HEK293 (cell line): Measurements from ENCODE around the gene SENP1.

Source experiments
- CTCF ChIA-PET: fragments of 350-600 bp; formaldehyde crosslinking; extraction: SDS; loops from one replicate; lab custom pipeline; 2021; ENCODE audit warnings: antibody characterized with exemption; lab: Yijun Ruan, JAX
- POLR2A ChIA-PET: fragments of 300-600 bp; formaldehyde crosslinking; extraction: SDS; loops from one replicate; lab custom pipeline; 2020; ENCODE audit warnings: antibody characterized with exemption, inconsistent platforms; lab: Yijun Ruan, JAX
- H3K27ac ChIP-seq: fragments of 200-500 bp; sonication (Bioruptor generic); 2 replicates; pipeline ENCODE4 v1.5.1; 2014; ENCODE audit warnings: low read depth, low read length, control low read depth, inconsistent platforms; ENCODE audit errors: extremely low read depth
- H3K36me3 ChIP-seq, 2 experiments: fragments of 200-500 bp in 1 of 2; sonication (Bioruptor generic) in 1 of 2; 1 replicate in 1 of 2; 2 replicates in 1 of 2; pipeline ENCODE4 v1.5.1; 2014 to 2017; ENCODE audit warnings: inconsistent platforms in 2 of 2, low read length in 2 of 2; ENCODE audit not compliant: control insufficient read depth in 2 of 2, insufficient read depth in 1 of 2
- H3K4me1 ChIP-seq: fragments of 200-500 bp; sonication (Bioruptor generic); 2 replicates; pipeline ENCODE4 v1.5.1; 2014; ENCODE audit warnings: mild to moderate bottlenecking, low read length, inconsistent platforms; ENCODE audit not compliant: control insufficient read depth, insufficient read depth
- H3K4me3 ChIP-seq: 2 replicates; pipeline ENCODE4 v1.5.1; 2011; ENCODE audit warnings: low read depth, mild to moderate bottlenecking, control low read depth, low read length, moderate library complexity
- H3K9me3 ChIP-seq: fragments of 200-500 bp; sonication (Bioruptor generic); 2 replicates; pipeline ENCODE4 v1.5.1; 2014; ENCODE audit warnings: low read depth, low read length, inconsistent platforms; ENCODE audit not compliant: control insufficient read depth, insufficient read depth
- INSM2 ChIP-seq: fragments of 450-650 bp; formaldehyde crosslinking; IDR thresholded peaks from 2 replicates; pipeline ENCODE4 v1.5.1; 2016; ENCODE audit warnings: missing biosample characterization, missing genetic modification characterization
- KLF10 ChIP-seq: fragments of 450-650 bp; IDR thresholded peaks from 2 replicates; pipeline ENCODE4 v1.5.1; 2018; ENCODE audit warnings: missing biosample characterization, mild to moderate bottlenecking, missing genetic modification characterization
- RBAK ChIP-seq: fragments of 450-650 bp; formaldehyde crosslinking; IDR thresholded peaks from 2 replicates; pipeline ENCODE4 v1.5.1; 2016; ENCODE audit warnings: missing biosample characterization, missing genetic modification characterization
- ZBTB17 ChIP-seq: fragments of 450-650 bp; formaldehyde crosslinking; IDR thresholded peaks from 2 replicates; pipeline ENCODE4 v1.5.1; 2016; ENCODE audit warnings: missing biosample characterization, missing genetic modification characterization
- ZBTB21 ChIP-seq: fragments of 450-650 bp; formaldehyde crosslinking; IDR thresholded peaks from 2 replicates; pipeline ENCODE4 v1.5.1; 2017; ENCODE audit warnings: missing biosample characterization, missing genetic modification characterization
- ZBTB8A ChIP-seq: fragments of 450-650 bp; formaldehyde crosslinking; IDR thresholded peaks from 2 replicates; pipeline ENCODE4 v1.5.1; 2016; ENCODE audit warnings: missing biosample characterization, missing genetic modification characterization
- ZFP3 ChIP-seq: fragments of 450-650 bp; formaldehyde crosslinking; IDR thresholded peaks from 2 replicates; pipeline ENCODE4 v1.5.1; 2016; ENCODE audit warnings: low read depth, missing biosample characterization, missing genetic modification characterization
- ZNF146 ChIP-seq: fragments of 450-650 bp; formaldehyde crosslinking; IDR thresholded peaks from 2 replicates; pipeline ENCODE4 v1.5.1; 2016; ENCODE audit warnings: missing biosample characterization, missing genetic modification characterization
- ZNF214 ChIP-seq: fragments of 450-650 bp; formaldehyde crosslinking; IDR thresholded peaks from 2 replicates; pipeline ENCODE4 v1.5.1; 2017; ENCODE audit warnings: missing biosample characterization, mild to moderate bottlenecking, missing genetic modification characterization, borderline replicate concordance
- ZNF248 ChIP-seq: fragments of 450-650 bp; formaldehyde crosslinking; IDR thresholded peaks from 2 replicates; pipeline ENCODE4 v1.5.1; 2017; ENCODE audit warnings: missing biosample characterization, missing genetic modification characterization
- ZNF274 ChIP-seq, 2 experiments: fragments of 200-500 bp in 1 of 2; fragments of 450-650 bp in 1 of 2; sonication (Bioruptor generic) in 1 of 2; formaldehyde crosslinking in 1 of 2; IDR thresholded peaks; 2 replicates each; pipeline versions ENCODE4 v1.5.1 to v1.6.1; 2014 to 2016; ENCODE audit warnings: borderline replicate concordance in 1 of 2, inconsistent platforms in 1 of 2, low read length in 1 of 2, missing biosample characterization in 1 of 2, missing genetic modification characterization in 1 of 2
- ZNF292 ChIP-seq: fragments of 450-650 bp; formaldehyde crosslinking; IDR thresholded peaks from 2 replicates; pipeline ENCODE4 v1.5.1; 2016; ENCODE audit warnings: low read depth, missing biosample characterization, missing genetic modification characterization, borderline replicate concordance
- ZNF311 ChIP-seq: fragments of 450-650 bp; formaldehyde crosslinking; IDR thresholded peaks from 2 replicates; pipeline ENCODE4 v1.5.1; 2017; ENCODE audit warnings: missing biosample characterization, missing genetic modification characterization, borderline replicate concordance
- ZNF350 ChIP-seq: fragments of 450-650 bp; formaldehyde crosslinking; IDR thresholded peaks from 2 replicates; pipeline ENCODE4 v1.5.0; 2017; ENCODE audit warnings: missing biosample characterization, mild to moderate bottlenecking, missing genetic modification characterization
- ZNF37A ChIP-seq: fragments of 450-650 bp; IDR thresholded peaks from 2 replicates; pipeline ENCODE4 v1.5.1; 2018; ENCODE audit warnings: missing biosample characterization, missing genetic modification characterization
- ZNF514 ChIP-seq: fragments of 450-650 bp; formaldehyde crosslinking; IDR thresholded peaks from 2 replicates; pipeline ENCODE4 v1.5.1; 2016; ENCODE audit warnings: missing biosample characterization, missing genetic modification characterization
- ZNF529 ChIP-seq: fragments of 450-650 bp; formaldehyde crosslinking; IDR thresholded peaks from 2 replicates; pipeline ENCODE4 v1.5.1; 2017; ENCODE audit warnings: missing genetic modification characterization, missing biosample characterization; ENCODE audit not compliant: insufficient replicate concordance
- ZNF548 ChIP-seq: fragments of 450-650 bp; formaldehyde crosslinking; IDR thresholded peaks from 2 replicates; pipeline ENCODE4 v1.5.1; 2016; ENCODE audit warnings: missing biosample characterization, missing genetic modification characterization
- ZNF776 ChIP-seq: fragments of 450-650 bp; formaldehyde crosslinking; IDR thresholded peaks from 2 replicates; pipeline ENCODE4 v1.5.0; 2017; ENCODE audit warnings: missing biosample characterization, missing genetic modification characterization, borderline replicate concordance
- ZSCAN16 ChIP-seq: fragments of 450-650 bp; formaldehyde crosslinking; IDR thresholded peaks from 2 replicates; pipeline ENCODE4 v1.5.1; 2016; ENCODE audit warnings: missing biosample characterization, missing genetic modification characterization
- TF ChIP-seq, protein P1 (sequence below): fragments of 450-650 bp; formaldehyde crosslinking; IDR thresholded peaks from 2 replicates; pipeline ENCODE4 v1.5.1; 2016; ENCODE audit warnings: missing biosample characterization, missing genetic modification characterization
- TF ChIP-seq, protein P2 (sequence below): fragments of 450-650 bp; formaldehyde crosslinking; IDR thresholded peaks from 2 replicates; pipeline ENCODE4 v1.5.1; 2016; ENCODE audit warnings: missing biosample characterization, missing genetic modification characterization

Gene SENP1

GRCh38 chr12:48029491-48030172, 76.2 kb downstream of the SENP1 start (continued):
- TF ChIP-seq, protein P1, sequence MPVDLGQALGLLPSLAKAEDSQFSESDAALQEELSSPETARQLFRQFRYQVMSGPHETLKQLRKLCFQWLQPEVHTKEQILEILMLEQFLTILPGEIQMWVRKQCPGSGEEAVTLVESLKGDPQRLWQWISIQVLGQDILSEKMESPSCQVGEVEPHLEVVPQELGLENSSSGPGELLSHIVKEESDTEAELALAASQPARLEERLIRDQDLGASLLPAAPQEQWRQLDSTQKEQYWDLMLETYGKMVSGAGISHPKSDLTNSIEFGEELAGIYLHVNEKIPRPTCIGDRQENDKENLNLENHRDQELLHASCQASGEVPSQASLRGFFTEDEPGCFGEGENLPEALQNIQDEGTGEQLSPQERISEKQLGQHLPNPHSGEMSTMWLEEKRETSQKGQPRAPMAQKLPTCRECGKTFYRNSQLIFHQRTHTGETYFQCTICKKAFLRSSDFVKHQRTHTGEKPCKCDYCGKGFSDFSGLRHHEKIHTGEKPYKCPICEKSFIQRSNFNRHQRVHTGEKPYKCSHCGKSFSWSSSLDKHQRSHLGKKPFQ (tag by site-specific recombination) = peak; percentile 67; the same call in 1 of the 2 replicates
- TF ChIP-seq ZBTB17 (tag by site-specific recombination) = 0 out of 2 replicates have a peak, but pooled peaks have one; percentile 13
- TF ChIP-seq ZNF311 (tag by site-specific recombination) = no peak
- TF ChIP-seq ZNF292 = no peak
- TF ChIP-seq, protein P2, sequence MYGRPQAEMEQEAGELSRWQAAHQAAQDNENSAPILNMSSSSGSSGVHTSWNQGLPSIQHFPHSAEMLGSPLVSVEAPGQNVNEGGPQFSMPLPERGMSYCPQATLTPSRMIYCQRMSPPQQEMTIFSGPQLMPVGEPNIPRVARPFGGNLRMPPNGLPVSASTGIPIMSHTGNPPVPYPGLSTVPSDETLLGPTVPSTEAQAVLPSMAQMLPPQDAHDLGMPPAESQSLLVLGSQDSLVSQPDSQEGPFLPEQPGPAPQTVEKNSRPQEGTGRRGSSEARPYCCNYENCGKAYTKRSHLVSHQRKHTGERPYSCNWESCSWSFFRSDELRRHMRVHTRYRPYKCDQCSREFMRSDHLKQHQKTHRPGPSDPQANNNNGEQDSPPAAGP (tag by site-specific recombination) = no peak

DNA sequence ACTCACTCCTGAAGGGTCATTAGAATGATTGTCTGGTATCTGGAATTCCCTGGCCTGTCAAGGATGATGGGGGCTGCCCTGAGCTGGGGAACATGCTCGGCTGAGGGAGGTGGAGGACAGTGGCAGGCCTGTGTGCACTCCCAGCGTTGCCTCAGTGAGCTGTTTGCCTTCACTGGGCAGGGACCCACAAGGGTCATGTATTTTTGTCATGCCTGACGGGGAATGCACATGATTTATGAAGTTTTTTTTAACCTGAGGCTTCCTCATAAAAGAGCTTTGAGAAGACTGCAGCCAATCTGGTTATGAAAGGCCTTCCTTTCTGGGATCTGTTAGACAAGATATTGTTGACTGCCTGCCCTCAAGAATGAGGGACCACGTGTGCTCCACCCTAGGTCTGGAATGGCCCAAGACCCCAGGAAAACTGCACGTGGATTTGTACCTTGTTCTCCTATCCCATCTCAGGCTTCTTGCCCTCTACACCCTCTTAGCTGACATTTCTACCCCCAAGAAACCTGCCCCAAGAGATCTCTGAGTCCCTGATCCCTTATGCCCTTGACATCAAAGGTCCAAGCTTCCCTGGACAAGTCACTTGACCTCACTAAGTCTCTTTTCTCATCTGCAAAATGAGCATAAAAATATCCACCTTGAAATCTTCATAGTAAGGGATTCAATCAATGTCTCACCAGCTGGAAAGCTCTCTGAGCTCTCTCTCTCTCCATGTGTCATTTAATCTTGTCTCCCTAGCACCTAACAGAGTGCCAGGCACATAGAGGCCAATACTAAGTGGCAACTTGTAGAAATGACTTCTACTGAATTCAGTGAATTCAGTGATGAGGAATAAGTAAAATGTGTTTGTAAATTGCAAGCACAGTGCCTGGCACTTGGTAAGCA, 77.1 kb downstream of the SENP1 start:
- CTCF ChIA-PET = no interaction called here
- no peak overlapping the region; the same call in 1 of the 2 replicates for H3K27ac ChIP-seq
- TF ChIP-seq ZNF776 (tag by site-specific recombination) (no peak), KLF10 (no peak), ZBTB21 (no peak), ZNF37A (tag by site-specific recombination) (no peak), ZNF548 (tag by site-specific recombination) (no peak), ZFP3 (tag by site-specific recombination) (no peak), ZNF146 (tag by site-specific recombination) (no peak), ZNF248 (tag by site-specific recombination) (no peak), ZNF529 (no peak), ZSCAN16 (tag by site-specific recombination) (no peak), ZNF514 (tag by site-specific recombination) (no peak), ZNF350 (tag by site-specific recombination) (no peak), ZNF274 (IDR thresholded peaks at IDR 0.05; ENCODE audit: low read length) (no peak), ZNF274 (tag by site-specific recombination; IDR thresholded peaks at IDR 0.05; ENCODE audit: borderline replicate concordance) (no peak), RBAK (tag by site-specific recombination) (no peak), ZNF214 (tag by site-specific recombination) (no peak), INSM2 (tag by site-specific recombination) (no peak), ZBTB8A (no peak), ZBTB17 (tag by site-specific recombination) (no peak)
- TF ChIP-seq, protein P2 (tag by site-specific recombination) = no peak
- TF ChIP-seq, all 188 proteins: peak for 0
- Histone ChIP-seq H3K4me3 (no peak overlapping the region), H3K36me3 (no peaks in the 10 kb centered on the region), H3K4me1 (peaks cover 25% of the 10 kb centered on the region), H3K9me3 (no peaks in the 10 kb centered on the region)
- POLR2A ChIA-PET = no interaction called here
